Neural cell (in vitro differentiated cells): ENCODE data around the gene NOTCH3. TPM values are rescaled to one million over a fixed set of nuclear protein-coding genes. Genes with fewer than 3 reads are reported as not detected.

Experiments used
- H2AFZ ChIP-seq: fragments of 200-600, 300-800 bp; sonication (generic), shearing (Covaris generic); 2 replicates; pipeline ENCODE4 v1.6.0; 2014; ENCODE audit warnings: low read depth, mild to moderate bottlenecking, antibody characterized with exemption, low read length, moderate library complexity
- H3F3A ChIP-seq: fragments of 200-600 bp; shearing (Covaris generic); 2 replicates; pipeline ENCODE4 v1.6.1; 2016; ENCODE audit warnings: mild to moderate bottlenecking, moderate library complexity, mixed read lengths, antibody characterized with exemption, low read length; ENCODE audit not compliant: insufficient read depth, poor library complexity, severe bottlenecking
- H3K27ac ChIP-seq: fragments of 200-600, 300-800 bp; sonication (generic), shearing (Covaris generic); 2 replicates; pipeline ENCODE4 v1.5.1; 2014; ENCODE audit warnings: mild to moderate bottlenecking, low read length, moderate library complexity
- H3K27me3 ChIP-seq: fragments of 300-800, 200-600 bp; sonication (generic), shearing (Covaris generic); 2 replicates; pipeline ENCODE4 v1.6.0; 2014; ENCODE audit warnings: mild to moderate bottlenecking, low read depth, low read length, moderate library complexity; ENCODE audit not compliant: insufficient read depth
- H3K36me3 ChIP-seq: fragments of 300-800, 200-600 bp; sonication (generic), shearing (Covaris generic); 2 replicates; pipeline ENCODE4 v1.5.1; 2014; ENCODE audit warnings: mild to moderate bottlenecking, antibody characterized with exemption, low read length, moderate library complexity; ENCODE audit not compliant: insufficient read depth
- H3K4me2 ChIP-seq: fragments of 300-800, 200-600 bp; sonication (generic), shearing (Covaris generic); 2 replicates; pipeline ENCODE4 v1.6.0; 2014; ENCODE audit warnings: mild to moderate bottlenecking, low read length
- H3K4me3 ChIP-seq: fragments of 300-800, 200-600 bp; sonication (generic), shearing (Covaris generic); 2 replicates; pipeline ENCODE4 v1.5.1; 2014; ENCODE audit warnings: mild to moderate bottlenecking, low read length, moderate library complexity
- H3K79me2 ChIP-seq: fragments of 200-600 bp; shearing (Covaris generic); replicated peaks from 2 replicates; pipeline ENCODE4 v1.6.0; 2014; ENCODE audit warnings: mild to moderate bottlenecking, low read length, moderate library complexity; ENCODE audit not compliant: insufficient read depth
- H3K9ac ChIP-seq: fragments of 300-800, 200-600 bp; sonication (generic), shearing (Covaris generic); 2 replicates; pipeline ENCODE4 v1.6.1; 2016; ENCODE audit warnings: mild to moderate bottlenecking, low read length, mixed read lengths
- H3K9me2 ChIP-seq: fragments of 200-600 bp; shearing (Covaris generic); 2 replicates; pipeline ENCODE4 v1.6.1; 2016; ENCODE audit warnings: mild to moderate bottlenecking, low read length, mixed read lengths; ENCODE audit not compliant: insufficient read depth
- H3K9me3 ChIP-seq: fragments of 200-600, 300-800 bp; sonication (generic), shearing (Covaris generic); 2 replicates; pipeline ENCODE4 v1.6.1; 2016; ENCODE audit warnings: mild to moderate bottlenecking, mixed run types, low read length, moderate library complexity, mixed read lengths
- H4K20me1 ChIP-seq: fragments of 200-600 bp; shearing (Covaris generic); 2 replicates; pipeline ENCODE4 v1.6.1; 2016; ENCODE audit warnings: mild to moderate bottlenecking, mixed run types; ENCODE audit not compliant: insufficient read depth
- EP300 ChIP-seq: fragments of 450-650 bp; conservative IDR thresholded peaks from 2 replicates; pipeline ENCODE4 v1.6.1; 2014; ENCODE audit warnings: antibody characterized with exemption, mild to moderate bottlenecking, moderate library complexity; ENCODE audit not compliant: poor library complexity, severe bottlenecking
- EZH2 ChIP-seq: fragments of 200-600, 300-800 bp; shearing (Covaris generic), sonication (generic); IDR thresholded peaks from 2 replicates; pipeline ENCODE4 v1.6.1; 2014; ENCODE audit warnings: antibody characterized with exemption, low read length, borderline replicate concordance, mild to moderate bottlenecking; ENCODE audit not compliant: insufficient read depth, poor library complexity, severe bottlenecking
- MXI1 ChIP-seq: fragments of 450-650 bp; conservative IDR thresholded peaks from 2 replicates; pipeline ENCODE4 v1.6.1; 2014; ENCODE audit warnings: antibody characterized with exemption, mild to moderate bottlenecking; ENCODE audit not compliant: poor library complexity, severe bottlenecking
- POLR2AphosphoS5 ChIP-seq: IDR thresholded peaks from 2 replicates; pipeline ENCODE4 v1.6.1; 2012
- RAD21 ChIP-seq: fragments of 450-650 bp; conservative IDR thresholded peaks from 2 replicates; pipeline ENCODE4 v1.6.1; 2014; ENCODE audit warnings: antibody characterized with exemption, mild to moderate bottlenecking, moderate library complexity
- SMC3 ChIP-seq: fragments of 450-650 bp; conservative IDR thresholded peaks from 2 replicates; pipeline ENCODE4 v1.6.1; 2014; ENCODE audit warnings: antibody characterized with exemption, mild to moderate bottlenecking, moderate library complexity; ENCODE audit not compliant: poor library complexity
- TAF1 ChIP-seq: IDR thresholded peaks from 2 replicates; pipeline ENCODE4 v1.6.1; 2012; ENCODE audit warnings: low read depth
- polyA plus RNA-seq: library from polyadenylated mRNA; depleted of rRNA; stranded (reverse); fragments of >200 nt; gene quantifications from 2 replicates; pipeline ENCODE4 v1.2.3, GENCODE V29; 2014
- TF ChIP-seq, protein P1 (sequence below): IDR thresholded peaks from 2 replicates; pipeline ENCODE4 v1.6.1; 2012; ENCODE audit warnings: borderline replicate concordance
- TF ChIP-seq, protein P2 (sequence below): fragments of 450-650 bp; IDR thresholded peaks from 2 replicates; pipeline ENCODE4 v1.5.1; 2014; ENCODE audit warnings: antibody characterized with exemption, mild to moderate bottlenecking, moderate library complexity; ENCODE audit not compliant: poor library complexity, severe bottlenecking

Gene NOTCH3
- polyA plus RNA-seq, 1 donor from 2014 or later, result 0.21 TPM

DNA sequence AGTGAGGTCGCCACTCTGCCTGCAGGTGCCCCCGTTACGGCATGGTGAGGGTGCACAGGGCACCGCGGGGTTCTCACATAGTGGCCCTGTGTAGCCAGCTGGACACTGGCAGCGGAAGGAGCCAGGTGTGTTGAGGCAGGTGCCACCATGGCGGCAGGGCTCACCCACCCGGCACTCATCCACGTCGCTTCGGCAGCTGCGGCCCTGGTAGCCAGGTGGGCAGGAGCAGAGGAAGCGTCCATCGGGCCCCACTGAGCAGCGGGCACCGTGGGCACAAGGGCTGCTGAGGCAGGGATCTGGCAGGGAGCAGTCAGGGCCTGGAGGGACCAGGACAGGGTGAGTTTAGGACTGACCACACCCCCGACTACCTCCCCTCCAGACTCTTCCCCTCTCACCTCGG is 8.8 kb downstream of the NOTCH3 start:
- Histone ChIP-seq H4K20me1 (no peaks in the 10 kb centered on the region), H2AFZ (no peak overlapping the region), H3K4me3 (no peak overlapping the region), H3K9me2 (no peaks in the 10 kb centered on the region), H3K4me2 (no peak overlapping the region), H3K27me3 (no peaks in the 10 kb centered on the region), H3K27ac (no peak overlapping the region), H3F3A (no peaks in the 10 kb centered on the region), H3K36me3 (no peaks in the 10 kb centered on the region), H3K9me3 (no peaks in the 10 kb centered on the region), H3K9ac (no peak overlapping the region), H3K79me2 (peaks cover 11% of the 10 kb centered on the region)
- TF ChIP-seq, protein P1, sequence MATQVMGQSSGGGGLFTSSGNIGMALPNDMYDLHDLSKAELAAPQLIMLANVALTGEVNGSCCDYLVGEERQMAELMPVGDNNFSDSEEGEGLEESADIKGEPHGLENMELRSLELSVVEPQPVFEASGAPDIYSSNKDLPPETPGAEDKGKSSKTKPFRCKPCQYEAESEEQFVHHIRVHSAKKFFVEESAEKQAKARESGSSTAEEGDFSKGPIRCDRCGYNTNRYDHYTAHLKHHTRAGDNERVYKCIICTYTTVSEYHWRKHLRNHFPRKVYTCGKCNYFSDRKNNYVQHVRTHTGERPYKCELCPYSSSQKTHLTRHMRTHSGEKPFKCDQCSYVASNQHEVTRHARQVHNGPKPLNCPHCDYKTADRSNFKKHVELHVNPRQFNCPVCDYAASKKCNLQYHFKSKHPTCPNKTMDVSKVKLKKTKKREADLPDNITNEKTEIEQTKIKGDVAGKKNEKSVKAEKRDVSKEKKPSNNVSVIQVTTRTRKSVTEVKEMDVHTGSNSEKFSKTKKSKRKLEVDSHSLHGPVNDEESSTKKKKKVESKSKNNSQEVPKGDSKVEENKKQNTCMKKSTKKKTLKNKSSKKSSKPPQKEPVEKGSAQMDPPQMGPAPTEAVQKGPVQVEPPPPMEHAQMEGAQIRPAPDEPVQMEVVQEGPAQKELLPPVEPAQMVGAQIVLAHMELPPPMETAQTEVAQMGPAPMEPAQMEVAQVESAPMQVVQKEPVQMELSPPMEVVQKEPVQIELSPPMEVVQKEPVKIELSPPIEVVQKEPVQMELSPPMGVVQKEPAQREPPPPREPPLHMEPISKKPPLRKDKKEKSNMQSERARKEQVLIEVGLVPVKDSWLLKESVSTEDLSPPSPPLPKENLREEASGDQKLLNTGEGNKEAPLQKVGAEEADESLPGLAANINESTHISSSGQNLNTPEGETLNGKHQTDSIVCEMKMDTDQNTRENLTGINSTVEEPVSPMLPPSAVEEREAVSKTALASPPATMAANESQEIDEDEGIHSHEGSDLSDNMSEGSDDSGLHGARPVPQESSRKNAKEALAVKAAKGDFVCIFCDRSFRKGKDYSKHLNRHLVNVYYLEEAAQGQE, result no peak
- TF ChIP-seq SMC3 (no peak), EP300 (no peak), RAD21 (no peak), MXI1 (no peak), EZH2 (no peak), POLR2AphosphoS5 (no peak), TAF1 (no peak)
- TF ChIP-seq, protein P2, sequence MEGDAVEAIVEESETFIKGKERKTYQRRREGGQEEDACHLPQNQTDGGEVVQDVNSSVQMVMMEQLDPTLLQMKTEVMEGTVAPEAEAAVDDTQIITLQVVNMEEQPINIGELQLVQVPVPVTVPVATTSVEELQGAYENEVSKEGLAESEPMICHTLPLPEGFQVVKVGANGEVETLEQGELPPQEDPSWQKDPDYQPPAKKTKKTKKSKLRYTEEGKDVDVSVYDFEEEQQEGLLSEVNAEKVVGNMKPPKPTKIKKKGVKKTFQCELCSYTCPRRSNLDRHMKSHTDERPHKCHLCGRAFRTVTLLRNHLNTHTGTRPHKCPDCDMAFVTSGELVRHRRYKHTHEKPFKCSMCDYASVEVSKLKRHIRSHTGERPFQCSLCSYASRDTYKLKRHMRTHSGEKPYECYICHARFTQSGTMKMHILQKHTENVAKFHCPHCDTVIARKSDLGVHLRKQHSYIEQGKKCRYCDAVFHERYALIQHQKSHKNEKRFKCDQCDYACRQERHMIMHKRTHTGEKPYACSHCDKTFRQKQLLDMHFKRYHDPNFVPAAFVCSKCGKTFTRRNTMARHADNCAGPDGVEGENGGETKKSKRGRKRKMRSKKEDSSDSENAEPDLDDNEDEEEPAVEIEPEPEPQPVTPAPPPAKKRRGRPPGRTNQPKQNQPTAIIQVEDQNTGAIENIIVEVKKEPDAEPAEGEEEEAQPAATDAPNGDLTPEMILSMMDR, result no peak

DNA sequence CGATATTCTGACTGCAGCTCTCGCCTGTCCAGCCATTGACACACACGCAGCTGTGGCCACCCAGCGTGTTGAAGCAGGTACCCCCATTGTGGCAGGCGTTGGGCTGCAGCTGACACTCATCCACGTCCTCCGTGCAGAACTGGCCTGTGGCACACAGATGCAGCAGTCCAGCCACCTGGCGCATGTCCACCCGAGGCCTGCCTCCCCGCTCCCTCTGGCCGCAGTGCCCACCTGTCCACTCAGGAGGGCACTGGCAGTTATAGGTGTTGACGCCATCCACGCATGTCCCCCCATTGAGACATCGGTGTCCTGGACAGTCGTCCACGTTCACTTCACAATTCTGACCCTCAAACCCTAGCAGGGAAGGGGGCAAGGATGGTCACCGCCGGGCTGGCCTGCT is 9.3 kb downstream of the NOTCH3 start:
- no peaks in the 10 kb centered on the region for H3F3A ChIP-seq
- H4K20me1 ChIP-seq, result no peaks in the 10 kb centered on the region
- H2AFZ ChIP-seq, result no peak overlapping the region
- H3K4me2 ChIP-seq, result no peak overlapping the region
- no peak overlapping the region for H3K9ac ChIP-seq
- peaks cover 7% of the 10 kb centered on the region for H3K79me2 ChIP-seq
- H3K9me3 ChIP-seq, result no peaks in the 10 kb centered on the region
- H3K9me2 ChIP-seq, result no peaks in the 10 kb centered on the region
- TF ChIP-seq, protein P1, result no peak
- TF ChIP-seq EP300 (no peak), TAF1 (no peak), RAD21 (no peak), MXI1 (no peak), EZH2 (no peak), SMC3 (no peak), POLR2AphosphoS5 (no peak)
- TF ChIP-seq, protein P2, result no peak
- no peaks in the 10 kb centered on the region for H3K27me3 ChIP-seq
- H3K4me3 ChIP-seq, result no peak overlapping the region
- H3K36me3 ChIP-seq, result no peaks in the 10 kb centered on the region
- H3K27ac ChIP-seq, result no peak overlapping the region
